Measurements from ENCODE around the gene MYL4.

- TF ChIP-seq CTCF (IDR thresholded peaks at IDR 0.05), result no peak
- TF ChIP-seq POLR2A (IDR thresholded peaks at IDR 0.05), result no peak
Measured at GRCh38 chr17:47267354-47267828, 58.2 kb downstream of the MYL4 start.

All from thyroid gland (tissue), 4 donors.